Neural cell (in vitro differentiated cells): ENCODE measurements around the gene PANX1. TPM values are rescaled to one million over a fixed set of nuclear protein-coding genes. Genes with fewer than 3 reads are reported as not detected.

Experiments
- H2AFZ ChIP-seq: fragments of 200-600, 300-800 bp; sonication (generic), shearing (Covaris generic); 2 replicates; pipeline ENCODE4 v1.6.0; 2014; ENCODE audit warnings: low read depth, mild to moderate bottlenecking, antibody characterized with exemption, low read length, moderate library complexity
- H3F3A ChIP-seq: fragments of 200-600 bp; shearing (Covaris generic); 2 replicates; pipeline ENCODE4 v1.6.1; 2016; ENCODE audit warnings: mild to moderate bottlenecking, moderate library complexity, mixed read lengths, antibody characterized with exemption, low read length; ENCODE audit not compliant: insufficient read depth, poor library complexity, severe bottlenecking
- H3K27ac ChIP-seq: fragments of 200-600, 300-800 bp; sonication (generic), shearing (Covaris generic); 2 replicates; pipeline ENCODE4 v1.5.1; 2014; ENCODE audit warnings: mild to moderate bottlenecking, low read length, moderate library complexity
- H3K27me3 ChIP-seq: fragments of 300-800, 200-600 bp; sonication (generic), shearing (Covaris generic); 2 replicates; pipeline ENCODE4 v1.6.0; 2014; ENCODE audit warnings: mild to moderate bottlenecking, low read depth, low read length, moderate library complexity; ENCODE audit not compliant: insufficient read depth
- H3K36me3 ChIP-seq: fragments of 300-800, 200-600 bp; sonication (generic), shearing (Covaris generic); 2 replicates; pipeline ENCODE4 v1.5.1; 2014; ENCODE audit warnings: mild to moderate bottlenecking, antibody characterized with exemption, low read length, moderate library complexity; ENCODE audit not compliant: insufficient read depth
- H3K4me2 ChIP-seq: fragments of 300-800, 200-600 bp; sonication (generic), shearing (Covaris generic); 2 replicates; pipeline ENCODE4 v1.6.0; 2014; ENCODE audit warnings: mild to moderate bottlenecking, low read length
- H3K4me3 ChIP-seq: fragments of 300-800, 200-600 bp; sonication (generic), shearing (Covaris generic); 2 replicates; pipeline ENCODE4 v1.5.1; 2014; ENCODE audit warnings: mild to moderate bottlenecking, low read length, moderate library complexity
- H3K79me2 ChIP-seq: fragments of 200-600 bp; shearing (Covaris generic); replicated peaks from 2 replicates; pipeline ENCODE4 v1.6.0; 2014; ENCODE audit warnings: mild to moderate bottlenecking, low read length, moderate library complexity; ENCODE audit not compliant: insufficient read depth
- H3K9ac ChIP-seq: fragments of 300-800, 200-600 bp; sonication (generic), shearing (Covaris generic); 2 replicates; pipeline ENCODE4 v1.6.1; 2016; ENCODE audit warnings: mild to moderate bottlenecking, low read length, mixed read lengths
- H3K9me2 ChIP-seq: fragments of 200-600 bp; shearing (Covaris generic); 2 replicates; pipeline ENCODE4 v1.6.1; 2016; ENCODE audit warnings: mild to moderate bottlenecking, low read length, mixed read lengths; ENCODE audit not compliant: insufficient read depth
- H3K9me3 ChIP-seq: fragments of 200-600, 300-800 bp; sonication (generic), shearing (Covaris generic); 2 replicates; pipeline ENCODE4 v1.6.1; 2016; ENCODE audit warnings: mild to moderate bottlenecking, mixed run types, low read length, moderate library complexity, mixed read lengths
- H4K20me1 ChIP-seq: fragments of 200-600 bp; shearing (Covaris generic); 2 replicates; pipeline ENCODE4 v1.6.1; 2016; ENCODE audit warnings: mild to moderate bottlenecking, mixed run types; ENCODE audit not compliant: insufficient read depth
- CTCF ChIP-seq: fragments of 450-650 bp; IDR thresholded peaks from 2 replicates; pipeline ENCODE4 v1.5.1; 2014; ENCODE audit warnings: antibody characterized with exemption, mild to moderate bottlenecking, moderate library complexity; ENCODE audit not compliant: poor library complexity, severe bottlenecking
- EP300 ChIP-seq: fragments of 450-650 bp; conservative IDR thresholded peaks from 2 replicates; pipeline ENCODE4 v1.6.1; 2014; ENCODE audit warnings: antibody characterized with exemption, mild to moderate bottlenecking, moderate library complexity; ENCODE audit not compliant: poor library complexity, severe bottlenecking
- EZH2 ChIP-seq: fragments of 200-600, 300-800 bp; shearing (Covaris generic), sonication (generic); IDR thresholded peaks from 2 replicates; pipeline ENCODE4 v1.6.1; 2014; ENCODE audit warnings: antibody characterized with exemption, low read length, borderline replicate concordance, mild to moderate bottlenecking; ENCODE audit not compliant: insufficient read depth, poor library complexity, severe bottlenecking
- MXI1 ChIP-seq: fragments of 450-650 bp; conservative IDR thresholded peaks from 2 replicates; pipeline ENCODE4 v1.6.1; 2014; ENCODE audit warnings: antibody characterized with exemption, mild to moderate bottlenecking; ENCODE audit not compliant: poor library complexity, severe bottlenecking
- POLR2AphosphoS5 ChIP-seq: IDR thresholded peaks from 2 replicates; pipeline ENCODE4 v1.6.1; 2012
- RAD21 ChIP-seq: fragments of 450-650 bp; conservative IDR thresholded peaks from 2 replicates; pipeline ENCODE4 v1.6.1; 2014; ENCODE audit warnings: antibody characterized with exemption, mild to moderate bottlenecking, moderate library complexity
- REST ChIP-seq: IDR thresholded peaks from 2 replicates; pipeline ENCODE4 v1.6.1; 2012; ENCODE audit warnings: borderline replicate concordance
- SMC3 ChIP-seq: fragments of 450-650 bp; conservative IDR thresholded peaks from 2 replicates; pipeline ENCODE4 v1.6.1; 2014; ENCODE audit warnings: antibody characterized with exemption, mild to moderate bottlenecking, moderate library complexity; ENCODE audit not compliant: poor library complexity
- TAF1 ChIP-seq: IDR thresholded peaks from 2 replicates; pipeline ENCODE4 v1.6.1; 2012; ENCODE audit warnings: low read depth
- polyA plus RNA-seq: library from polyadenylated mRNA; depleted of rRNA; stranded (reverse); fragments of >200 nt; gene quantifications from 2 replicates; pipeline ENCODE4 v1.2.3, GENCODE V29; 2014

Gene PANX1
- polyA plus RNA-seq, 1 donor from 2014 or later = 48.0 TPM

GRCh38 chr11:94088906-94089305 lies 39.7 kb upstream of the PANX1 start:
- no peak overlapping the region for H3K4me3 ChIP-seq
- no peaks in the 10 kb centered on the region for H4K20me1 ChIP-seq
- no peaks in the 10 kb centered on the region for H3F3A ChIP-seq
- H3K79me2 ChIP-seq = no peaks in the 10 kb centered on the region
- no peak for TF ChIP-seq MXI1
- TF ChIP-seq EZH2 = no peak
- TF ChIP-seq CTCF = no peak
- no peak for TF ChIP-seq TAF1
- no peak for TF ChIP-seq EP300
- no peak for TF ChIP-seq REST
- no peak for TF ChIP-seq POLR2AphosphoS5
- no peak for TF ChIP-seq RAD21
- no peak for TF ChIP-seq SMC3
- H3K9me2 ChIP-seq = no peaks in the 10 kb centered on the region
- no peak overlapping the region for H3K27ac ChIP-seq
- H2AFZ ChIP-seq = no peak overlapping the region
- H3K27me3 ChIP-seq = no peaks in the 10 kb centered on the region
- no peaks in the 10 kb centered on the region for H3K36me3 ChIP-seq
- no peak overlapping the region for H3K9ac ChIP-seq
- no peak overlapping the region for H3K4me2 ChIP-seq
- no peaks in the 10 kb centered on the region for H3K9me3 ChIP-seq

- H3F3A ChIP-seq = no peaks in the 10 kb centered on the region
- H3K36me3 ChIP-seq = no peaks in the 10 kb centered on the region
- no peak overlapping the region for H3K27ac ChIP-seq
- no peaks in the 10 kb centered on the region for H3K9me3 ChIP-seq
- H3K27me3 ChIP-seq = no peaks in the 10 kb centered on the region
- no peak overlapping the region for H3K4me3 ChIP-seq
- H2AFZ ChIP-seq = no peak overlapping the region
- no peaks in the 10 kb centered on the region for H4K20me1 ChIP-seq
- H3K4me2 ChIP-seq = no peak overlapping the region
- TF ChIP-seq RAD21 (no peak), EP300 (no peak), CTCF (no peak), REST (no peak), SMC3 (no peak), MXI1 (no peak)
- H3K79me2 ChIP-seq = no peaks in the 10 kb centered on the region
- no peaks in the 10 kb centered on the region for H3K9me2 ChIP-seq
- no peak overlapping the region for H3K9ac ChIP-seq
These were observed 39.3 kb upstream of the PANX1 start for GRCh38 chr11:94089341-94089740.
